HS-5 (cell line): ENCODE results near the gene DYNC1LI1.
"Not testable (repeated sequence)": the region's sequence is repeated elsewhere in the genome, so short reads cannot be mapped to it uniquely, and the experiment has no call there.

Experiments
- DNase-seq: peaks from one replicate; pipeline ENCODE4 v3.0.0-alpha.2; 2012; ENCODE audit warnings: low read depth

Gene DYNC1LI1

DNA sequence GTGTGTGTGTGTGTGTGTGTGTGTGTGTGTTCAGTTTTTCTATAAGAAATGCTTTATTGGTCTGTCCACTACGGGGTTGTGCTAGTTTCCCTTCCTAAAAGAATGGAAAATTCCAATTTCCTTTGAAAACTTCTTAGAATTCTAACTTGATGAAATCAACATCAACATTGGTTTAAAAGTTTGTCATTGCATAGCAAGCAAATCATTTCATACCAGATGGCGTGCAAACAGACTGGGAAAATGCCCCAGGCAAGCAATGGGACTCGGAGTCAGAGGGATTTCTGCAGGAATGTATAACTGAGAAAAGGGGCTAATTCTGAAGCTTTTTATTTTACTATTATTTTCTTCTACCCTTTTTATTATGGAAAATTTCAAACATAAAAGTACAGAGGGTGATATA is 13.1 kb upstream of the DYNC1LI1 start:
- DNase-seq = no peak

DNA sequence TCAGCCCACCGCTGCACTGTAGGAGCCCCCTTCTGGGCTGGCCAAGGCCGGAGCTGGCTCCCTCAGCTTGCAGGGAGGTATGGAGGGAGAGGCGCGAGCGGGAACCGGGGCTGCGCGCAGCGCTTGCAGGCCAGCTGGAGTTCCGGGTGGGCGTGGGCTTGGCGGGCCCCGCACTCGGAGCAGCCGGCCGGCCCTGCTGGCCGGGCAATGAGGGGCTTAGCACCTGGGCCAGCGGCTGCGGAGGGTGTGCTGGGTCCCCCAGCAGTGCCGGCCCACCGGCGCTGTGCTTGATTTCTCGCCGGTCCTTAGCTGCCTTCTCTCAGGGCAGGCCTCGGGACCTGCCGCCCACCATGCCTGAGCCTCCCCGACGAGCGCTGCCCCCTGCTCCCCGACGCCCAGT is 8.0 kb upstream of the DYNC1LI1 start:
- not testable (repeated sequence) for DNase-seq

DNA sequence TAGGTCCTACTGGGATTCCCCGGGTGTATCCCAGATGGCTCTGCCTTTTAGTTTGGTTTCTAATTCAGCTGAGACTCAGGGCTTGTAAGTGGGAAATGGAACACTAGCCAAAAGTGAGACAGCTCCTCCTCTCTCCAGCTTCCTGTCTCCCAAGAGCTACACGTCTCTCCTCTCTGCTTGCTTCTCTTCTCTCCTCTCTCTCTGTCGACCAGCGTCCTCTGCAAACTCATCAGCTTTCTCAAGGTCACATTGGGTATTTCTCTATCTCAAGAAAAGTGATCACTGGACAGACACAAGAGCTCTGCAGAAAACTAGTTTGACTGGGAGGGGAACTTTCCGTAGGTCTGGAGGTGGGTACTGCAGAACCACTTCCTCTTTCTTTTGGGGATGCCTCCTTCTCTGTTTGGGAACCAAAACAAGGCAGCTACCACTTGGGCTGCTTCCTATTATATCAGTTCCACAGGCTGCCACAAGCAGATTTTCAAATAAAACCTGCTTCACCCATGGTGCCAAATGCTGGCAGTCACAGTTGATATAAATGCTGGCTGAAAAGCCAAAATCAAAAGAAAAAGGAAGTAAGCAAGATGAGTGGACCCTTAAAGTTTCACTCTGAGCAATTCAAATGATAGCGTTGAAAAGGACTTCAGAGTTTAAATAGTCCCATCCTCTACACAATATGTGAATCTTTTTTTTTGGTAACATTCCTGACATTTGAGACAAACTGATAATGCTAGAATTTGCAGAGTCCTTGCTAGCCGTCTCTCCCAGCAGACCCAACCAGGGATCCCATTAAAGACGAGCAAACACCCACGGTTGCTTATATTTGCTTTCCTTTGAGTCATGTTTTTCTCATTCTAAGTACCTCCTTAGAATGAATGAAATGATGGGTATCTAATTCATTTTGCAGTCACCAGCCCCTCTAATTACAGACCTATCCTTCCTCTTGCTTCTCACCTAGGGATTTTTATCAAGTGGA is 7.2 kb upstream of the DYNC1LI1 start:
- no peak for DNase-seq

DNA sequence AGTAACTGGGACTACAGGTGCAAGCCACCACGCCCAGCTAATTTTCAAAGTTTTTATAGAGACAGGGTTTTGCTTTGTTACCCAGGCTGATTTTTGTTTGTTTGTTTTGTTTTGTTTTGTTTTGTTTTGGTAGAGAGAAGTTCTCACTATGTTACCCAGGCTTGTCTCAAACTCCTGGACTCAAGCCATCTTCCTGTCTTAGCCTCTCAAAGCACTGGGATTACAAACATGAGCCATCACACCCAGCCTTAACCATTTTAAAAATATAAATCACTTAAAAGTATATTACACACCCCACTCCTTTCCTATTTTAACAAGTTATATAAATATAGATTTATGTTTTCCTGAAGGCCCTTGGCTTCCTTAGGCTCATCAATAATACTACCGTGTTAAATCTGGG is 6.5 kb upstream of the DYNC1LI1 start:
- no peak for DNase-seq

DNA sequence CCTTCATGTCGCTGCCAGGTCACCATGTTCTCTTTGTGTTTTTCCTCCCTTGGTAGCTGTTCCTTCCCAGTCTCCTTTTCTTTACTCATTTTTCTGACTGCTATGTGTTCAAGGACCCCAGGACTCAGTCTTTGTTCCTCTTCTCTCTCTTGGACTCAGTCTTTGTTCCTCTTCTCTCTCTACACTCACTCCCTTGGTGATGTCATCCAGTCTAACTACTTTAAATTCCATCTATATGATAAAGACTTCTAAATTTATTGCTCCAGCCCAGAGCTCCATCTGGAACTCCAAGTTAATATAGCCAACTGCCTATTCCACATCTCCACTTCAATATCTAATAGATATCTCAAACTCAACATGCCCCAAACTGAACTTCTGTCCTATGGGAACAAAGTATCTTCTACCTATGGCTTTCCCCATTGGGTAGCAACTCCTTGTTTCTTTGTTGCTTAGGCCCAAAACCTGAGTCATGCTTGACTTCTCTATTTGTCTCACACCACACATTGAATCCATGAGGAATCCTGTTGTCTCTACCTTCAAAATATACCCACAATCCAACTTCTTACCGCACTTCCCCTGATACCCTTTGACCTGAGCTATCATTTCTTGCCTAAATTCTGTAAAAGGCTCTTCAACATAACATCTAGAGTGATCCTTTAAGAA is 4.9 kb upstream of the DYNC1LI1 start:
- no peak for DNase-seq

DNA sequence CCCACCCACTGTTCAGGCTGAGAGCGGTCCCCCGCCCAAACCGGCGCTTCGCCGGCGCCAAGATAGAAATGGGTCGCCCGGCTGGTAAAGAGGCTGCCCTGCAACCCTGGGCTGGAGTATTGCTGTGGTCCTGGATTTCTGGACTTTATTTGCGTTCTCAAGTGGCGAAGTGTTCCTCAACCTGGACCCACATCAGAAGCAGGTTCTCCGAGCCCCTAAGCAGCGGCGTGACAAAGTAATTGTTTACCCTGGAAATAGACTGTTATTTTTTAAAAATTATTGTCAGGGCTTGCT is 481 bp upstream of the DYNC1LI1 start:
- no peak for DNase-seq

DNA sequence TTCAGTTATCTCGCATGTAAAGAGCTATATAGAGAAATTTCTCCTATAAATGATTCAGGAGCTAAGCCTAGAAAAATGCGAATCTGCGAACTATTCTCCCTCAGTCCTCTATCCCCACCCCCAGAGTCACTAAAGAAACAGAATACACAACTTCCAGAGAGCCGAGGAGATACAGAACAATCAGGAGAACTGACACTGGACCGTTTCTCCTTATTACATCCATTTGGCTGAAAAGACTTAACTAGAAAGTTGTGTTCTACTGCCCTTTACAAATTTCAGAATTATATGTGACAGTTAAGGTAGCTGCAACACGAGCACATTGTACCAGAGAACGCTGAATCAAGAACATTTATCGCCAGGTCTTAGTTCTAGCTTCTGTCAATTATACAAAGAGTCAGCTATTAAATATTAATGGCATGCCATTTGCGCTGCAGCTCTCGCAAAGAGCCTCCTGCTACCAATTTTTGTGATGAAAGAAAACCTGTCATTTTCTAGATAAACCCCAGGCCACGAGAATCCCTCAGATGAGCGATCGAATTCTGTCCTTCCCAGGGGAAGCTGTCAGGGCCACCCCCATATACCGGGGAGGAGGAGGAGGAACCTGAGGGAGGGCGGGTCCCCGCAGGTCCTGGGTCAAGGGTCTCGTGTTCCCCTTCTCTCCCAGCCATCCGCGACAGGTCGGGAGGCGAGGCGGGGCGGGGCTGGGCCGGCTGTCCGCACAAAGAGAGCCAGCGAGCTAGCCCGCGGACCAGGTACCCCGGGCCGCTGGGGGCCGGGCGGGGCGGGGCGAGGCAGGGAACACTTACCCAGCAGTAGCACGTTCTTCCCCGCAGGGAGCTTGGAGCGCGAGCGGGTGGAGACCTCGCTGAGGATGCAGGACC is 878 bp downstream of the DYNC1LI1 start:
- peak; percentile 25 for DNase-seq

DNA sequence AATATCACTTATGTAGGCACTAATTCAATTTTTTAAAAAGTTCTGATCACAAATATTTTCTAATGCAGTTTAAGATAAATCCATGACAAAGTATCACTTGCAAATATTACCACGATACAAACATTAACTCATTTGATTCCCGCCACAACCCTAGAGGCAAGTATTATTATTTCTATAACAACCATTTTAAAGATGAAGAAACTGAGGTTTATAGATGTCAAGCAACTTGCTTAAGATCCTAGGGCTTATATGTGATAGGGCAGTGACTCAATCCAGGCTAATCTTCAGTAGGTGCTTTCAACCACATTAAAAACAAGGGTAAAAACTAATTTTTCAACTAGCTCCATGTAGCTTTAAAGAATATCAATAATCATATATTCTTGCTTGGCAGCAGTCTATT is 1.7 kb downstream of the DYNC1LI1 start:
- DNase-seq = no peak

DNA sequence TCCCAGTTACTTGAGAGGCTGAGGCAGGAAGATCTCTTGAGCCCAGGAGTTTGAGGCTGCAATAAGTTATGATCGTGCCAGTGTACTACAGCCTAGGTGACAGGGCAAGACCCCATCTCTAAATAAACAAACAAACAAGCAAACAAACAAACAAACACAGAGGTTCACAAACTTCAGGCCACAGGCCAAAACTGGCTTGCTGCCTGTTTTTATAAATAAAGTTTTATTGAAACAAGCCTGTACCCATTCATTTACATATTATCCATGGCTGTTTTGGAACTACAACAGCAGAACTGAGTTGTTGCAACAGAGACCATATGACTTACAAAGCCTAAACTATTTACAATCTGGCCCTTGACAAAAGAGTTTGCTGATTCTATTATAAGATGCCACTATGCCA is 6.5 kb downstream of the DYNC1LI1 start:
- DNase-seq = no peak

DNA sequence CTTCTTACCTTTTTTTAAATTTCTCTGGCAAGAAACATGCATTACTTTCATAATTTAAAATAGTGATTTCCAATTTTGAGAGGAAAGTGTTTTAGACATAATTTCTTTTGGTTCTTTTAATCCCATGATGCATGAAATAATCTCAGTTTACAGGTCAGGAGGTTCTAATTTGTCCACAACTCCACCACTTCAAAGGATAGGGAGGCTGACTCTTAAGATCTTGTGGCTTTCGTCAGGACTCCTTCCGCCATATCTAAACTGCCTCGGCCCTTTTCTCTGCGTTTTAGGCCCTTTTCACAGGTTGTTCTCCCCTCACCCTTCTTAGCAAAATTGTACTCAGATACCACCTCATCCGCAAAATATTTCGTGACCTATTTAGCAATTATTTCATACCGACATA is 8.0 kb downstream of the DYNC1LI1 start:
- no peak for DNase-seq

DNA sequence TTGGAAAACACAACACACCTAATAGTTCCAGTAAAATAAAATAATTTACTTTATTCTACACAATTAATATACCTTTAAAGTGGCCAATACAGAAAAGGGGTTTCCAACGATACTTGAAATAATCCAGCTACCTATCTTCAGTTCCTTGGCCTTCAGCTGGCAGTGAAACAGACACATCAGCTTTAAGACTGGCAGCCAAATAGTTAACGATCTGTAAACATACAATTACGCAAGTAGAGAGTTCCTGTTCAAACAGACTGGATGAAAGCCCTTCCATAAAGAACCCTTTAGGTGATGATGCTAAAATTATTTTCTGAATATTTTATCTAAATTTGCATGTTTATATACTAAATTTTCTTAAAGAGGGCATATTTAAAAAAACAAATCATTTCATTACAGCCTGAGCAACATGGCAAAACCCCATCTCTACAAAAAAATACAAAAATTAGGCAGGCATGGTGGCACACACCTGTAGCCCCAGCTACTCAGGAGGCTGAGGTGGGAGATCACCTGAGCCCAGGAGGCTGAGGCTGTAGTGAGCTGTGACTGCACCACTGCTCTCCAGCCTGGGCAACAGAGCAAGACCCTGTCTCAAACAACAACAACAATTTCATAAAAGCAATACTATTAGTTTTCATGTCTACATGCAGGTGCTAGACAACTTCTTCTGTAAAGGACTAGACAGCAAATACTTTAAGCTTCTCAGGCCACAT is 12.9 kb downstream of the DYNC1LI1 start:
- DNase-seq = no peak

DNA sequence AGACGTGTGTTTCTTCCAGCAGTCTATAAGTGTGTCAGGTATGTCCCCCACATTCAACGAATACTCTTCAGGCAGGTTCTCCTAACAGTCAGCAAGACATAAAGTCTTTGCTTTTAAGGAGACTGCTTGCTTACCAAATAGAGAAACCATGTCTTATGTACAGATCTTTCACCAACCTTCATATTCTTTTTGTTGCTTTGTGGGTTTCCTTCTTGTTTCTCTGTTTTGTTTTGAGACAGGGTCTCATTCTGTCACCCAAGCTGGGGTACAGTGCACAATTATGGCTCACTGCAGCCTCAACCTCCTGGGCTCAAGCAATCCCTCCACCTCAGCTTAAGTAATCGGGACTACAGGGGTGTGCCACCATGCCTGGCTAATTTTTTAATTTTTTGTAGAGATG is 14.3 kb downstream of the DYNC1LI1 start:
- no peak for DNase-seq

DNA sequence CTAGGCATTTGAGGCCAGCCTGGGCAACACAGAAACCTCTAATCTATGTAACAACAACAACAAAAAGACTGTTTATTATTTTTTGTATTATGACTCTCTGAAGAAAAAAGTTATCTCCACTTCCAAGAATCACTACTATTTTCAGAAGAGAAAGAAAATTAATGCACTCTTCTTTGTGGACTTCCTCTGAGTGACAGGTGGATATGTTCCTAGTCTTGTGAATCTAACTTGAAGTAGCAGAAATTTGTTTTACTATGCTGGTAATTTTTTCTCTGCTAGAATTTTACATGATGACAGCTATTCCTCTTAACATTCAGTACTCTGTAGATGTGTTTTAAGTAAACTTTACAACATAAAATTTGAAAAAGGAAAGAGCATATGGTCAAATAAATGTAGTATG is 16.7 kb downstream of the DYNC1LI1 start:
- no peak for DNase-seq

DNA sequence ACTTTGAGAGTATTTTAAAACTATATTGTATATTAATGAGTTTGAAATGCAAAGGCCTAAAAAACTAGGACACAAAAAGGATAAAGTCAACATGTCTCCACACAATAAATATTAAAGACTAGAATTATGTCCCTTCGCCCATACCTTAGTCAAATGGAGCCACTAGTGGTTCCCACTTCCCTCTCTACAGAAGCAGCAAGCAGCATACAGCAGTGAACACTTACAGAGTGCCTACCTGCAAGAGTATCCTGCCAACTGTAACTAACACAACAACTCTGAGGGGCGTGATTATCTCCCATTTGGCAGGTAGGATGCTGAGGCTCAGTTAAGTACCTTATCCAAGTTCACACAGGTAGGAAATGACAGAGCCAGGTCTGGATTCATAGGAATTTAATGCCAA is 17.2 kb downstream of the DYNC1LI1 start:
- no peak for DNase-seq

DNA sequence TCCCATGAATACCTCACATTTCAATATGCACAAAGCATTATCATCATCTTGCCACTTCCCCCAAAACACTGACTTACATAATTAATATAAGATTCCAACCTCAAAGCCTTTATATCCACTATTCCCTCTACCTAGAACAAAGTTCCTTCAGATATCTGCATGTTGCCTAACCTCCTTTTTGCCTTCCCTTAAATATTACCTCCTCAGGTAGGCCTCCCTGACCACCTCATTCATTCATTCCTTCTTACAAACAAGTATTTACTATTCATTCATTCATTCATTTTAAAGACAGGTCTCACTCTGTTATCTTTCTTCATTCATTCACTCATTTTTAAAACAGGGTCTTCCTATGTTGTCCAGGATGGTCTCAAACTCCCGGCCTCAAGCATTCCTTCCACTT is 18.6 kb downstream of the DYNC1LI1 start:
- no peak for DNase-seq

DNA sequence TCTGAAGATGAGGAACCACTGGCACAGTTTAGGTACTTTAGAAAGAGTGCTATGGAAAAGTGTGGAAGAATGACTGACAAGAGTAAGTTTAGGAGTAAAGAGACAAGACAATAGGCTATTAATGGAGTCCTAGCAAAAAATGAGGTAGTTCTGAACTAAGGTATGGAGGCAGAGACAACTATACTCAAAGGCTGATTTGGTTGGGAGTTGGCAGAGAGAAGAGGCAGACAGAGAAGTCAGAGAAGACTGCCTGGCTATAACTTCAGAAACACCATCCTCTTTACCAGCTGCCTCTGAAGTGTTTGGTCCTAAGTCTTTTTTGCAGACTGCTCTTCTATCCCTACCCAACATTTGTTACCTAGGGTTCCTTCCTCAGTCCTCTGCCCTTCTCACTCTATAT is 19.2 kb downstream of the DYNC1LI1 start:
- DNase-seq = no peak

DNA sequence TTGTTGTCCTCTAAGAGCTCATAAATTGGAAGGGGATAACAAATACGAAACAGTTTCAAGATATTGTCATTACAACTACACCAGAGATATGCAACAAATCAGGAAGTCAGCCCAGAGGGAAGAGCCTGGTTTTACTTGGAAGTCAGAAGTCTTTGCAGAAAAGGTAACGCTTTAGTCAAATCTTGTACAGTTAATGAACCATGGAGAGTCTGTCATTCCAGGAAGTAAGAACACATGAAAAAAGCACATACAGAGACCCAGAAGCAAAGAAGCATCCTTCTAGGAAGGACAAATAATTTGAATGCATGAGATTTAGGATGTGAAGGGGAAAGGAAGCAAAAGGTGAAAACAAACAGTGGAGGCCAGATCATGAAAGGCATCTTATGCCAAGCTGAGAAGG is 19.6 kb downstream of the DYNC1LI1 start:
- no peak for DNase-seq

DNA sequence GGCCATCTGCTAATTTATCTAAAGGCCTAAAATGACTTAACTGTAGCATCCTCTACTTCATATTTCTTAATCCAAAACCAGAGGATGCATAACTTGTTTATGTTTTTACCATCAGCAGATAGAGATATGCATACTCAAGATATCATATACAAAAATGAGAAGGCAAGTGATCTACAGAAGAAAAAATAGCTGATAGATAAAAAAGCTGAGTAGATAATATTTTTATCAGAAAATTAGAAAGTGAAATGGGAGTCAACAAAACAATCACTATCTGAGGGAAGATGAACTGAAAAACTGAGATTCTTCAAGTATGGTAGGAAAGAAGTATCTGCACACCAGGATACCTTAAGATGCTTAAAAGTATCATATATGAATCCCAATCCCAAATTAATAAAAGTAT is 25.4 kb downstream of the DYNC1LI1 start:
- no peak for DNase-seq

DNA sequence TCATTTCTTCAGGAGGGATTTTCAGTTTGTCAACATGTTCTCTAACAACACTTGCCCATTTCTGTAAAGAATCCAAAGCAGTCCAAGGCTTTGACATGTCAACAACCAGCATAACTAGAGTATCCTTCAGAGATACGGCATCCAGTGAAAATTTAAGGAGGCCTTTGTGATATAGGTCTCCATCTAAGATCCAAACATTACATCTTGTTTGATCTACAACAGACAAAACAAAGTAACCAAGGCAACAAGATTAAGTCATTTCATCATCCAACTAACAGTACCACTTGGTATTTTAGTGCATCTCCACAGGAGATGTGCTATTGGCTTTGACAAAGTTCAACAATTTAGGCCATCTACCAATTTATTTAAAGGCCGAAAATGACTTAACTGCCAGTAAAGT is 25.8 kb downstream of the DYNC1LI1 start:
- DNase-seq = no peak

DNA sequence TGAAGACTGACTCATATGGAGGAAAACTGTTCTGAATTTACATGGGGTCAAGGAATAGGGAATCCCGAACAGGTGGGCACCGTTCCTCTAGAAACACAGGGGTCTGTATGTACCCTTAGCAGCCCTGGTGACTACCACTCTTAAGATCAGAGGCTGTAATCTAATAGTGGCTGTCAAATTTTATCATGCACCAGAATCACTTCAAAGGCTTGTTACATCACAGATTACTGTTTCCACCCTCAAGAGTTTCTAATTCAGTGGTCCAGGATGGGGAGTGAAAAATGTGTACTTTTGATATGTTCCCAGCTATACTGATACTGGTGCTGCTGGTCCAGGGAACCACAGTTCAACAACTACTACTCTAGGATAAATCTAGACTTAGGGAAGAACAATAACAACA is 27.9 kb downstream of the DYNC1LI1 start:
- DNase-seq = no peak

DNA sequence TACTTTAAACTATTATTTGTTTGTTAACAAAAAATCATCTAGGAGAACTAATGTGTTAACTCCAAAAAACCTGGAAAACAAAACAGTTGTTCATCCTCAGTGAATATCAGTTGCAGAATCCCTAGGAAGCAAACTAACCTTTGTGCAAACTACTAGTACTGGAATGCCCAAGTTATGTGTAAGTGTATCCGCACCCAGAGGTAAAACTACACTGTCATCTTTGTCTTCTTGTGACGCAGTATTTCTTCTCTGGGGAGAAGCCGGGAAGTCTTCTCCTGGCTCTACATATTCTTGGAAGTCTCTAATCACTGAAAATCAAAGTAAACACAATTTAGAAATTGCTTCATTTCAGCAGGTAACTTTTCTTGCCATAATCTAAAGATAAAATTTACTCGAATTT is 29.8 kb downstream of the DYNC1LI1 start:
- DNase-seq = no peak

DNA sequence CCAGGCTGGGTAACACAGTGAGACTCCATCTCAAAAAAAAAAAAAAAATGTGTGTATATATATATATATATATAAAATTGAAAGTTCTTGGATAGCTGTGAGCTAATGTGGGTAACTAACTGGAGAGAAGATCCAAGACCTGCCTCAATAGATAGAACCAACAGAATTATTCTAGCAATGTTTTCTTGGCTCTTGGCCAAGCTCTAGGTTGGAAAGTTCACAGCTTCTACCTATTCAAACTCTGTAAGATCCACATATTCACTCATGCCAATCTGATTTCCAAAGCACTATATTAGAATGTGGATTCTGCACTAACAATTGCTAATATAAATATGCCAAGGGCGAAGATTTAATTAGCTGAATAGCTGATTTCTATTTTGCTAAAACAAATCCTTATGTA is 38.2 kb downstream of the DYNC1LI1 start:
- no peak for DNase-seq
